Measurements from ENCODE around the gene ERMP1.

Gene ERMP1

GRCh38 chr9:5787220-5787619 lies 45.7 kb downstream of the ERMP1 start:
- Histone ChIP-seq H3K36me3 (ENCODE audit: insufficient read depth, low read length) (peaks cover 70% of the 10 kb centered on the region), H3K27ac (ENCODE audit: low read depth, low read length, poor library complexity, severe bottlenecking) (no peak overlapping the region), H3K4me1 (ENCODE audit: insufficient read depth, low read length, severe bottlenecking) (no peaks in the 10 kb centered on the region), H3K79me2 (ENCODE audit: insufficient read depth, low read length) (no peaks in the 10 kb centered on the region), H3K27me3 (ENCODE audit: insufficient read depth, low read length) (no peaks in the 10 kb centered on the region), H2AFZ (ENCODE audit: low read length) (no peak overlapping the region), H3K9me2 (ENCODE audit: low read depth, low read length) (no peaks in the 10 kb centered on the region), H3K4me2 (ENCODE audit: low read length) (no peak overlapping the region), H3F3A (ENCODE audit: insufficient read depth, low read length) (no peaks in the 10 kb centered on the region; the same call in 1 of the 2 replicates), H3K9ac (ENCODE audit: low read length) (no peak overlapping the region), H4K20me1 (ENCODE audit: insufficient read depth, low read length) (no peaks in the 10 kb centered on the region), H3K9me3 (ENCODE audit: low read length) (no peaks in the 10 kb centered on the region), H3K4me3 (ENCODE audit: low read depth, low read length, poor library complexity, severe bottlenecking) (no peak overlapping the region)
- no peak for TF ChIP-seq EZH2 (IDR thresholded peaks at IDR 0.05; ENCODE audit: borderline replicate concordance, low read length)
- TF ChIP-seq, protein P1, sequence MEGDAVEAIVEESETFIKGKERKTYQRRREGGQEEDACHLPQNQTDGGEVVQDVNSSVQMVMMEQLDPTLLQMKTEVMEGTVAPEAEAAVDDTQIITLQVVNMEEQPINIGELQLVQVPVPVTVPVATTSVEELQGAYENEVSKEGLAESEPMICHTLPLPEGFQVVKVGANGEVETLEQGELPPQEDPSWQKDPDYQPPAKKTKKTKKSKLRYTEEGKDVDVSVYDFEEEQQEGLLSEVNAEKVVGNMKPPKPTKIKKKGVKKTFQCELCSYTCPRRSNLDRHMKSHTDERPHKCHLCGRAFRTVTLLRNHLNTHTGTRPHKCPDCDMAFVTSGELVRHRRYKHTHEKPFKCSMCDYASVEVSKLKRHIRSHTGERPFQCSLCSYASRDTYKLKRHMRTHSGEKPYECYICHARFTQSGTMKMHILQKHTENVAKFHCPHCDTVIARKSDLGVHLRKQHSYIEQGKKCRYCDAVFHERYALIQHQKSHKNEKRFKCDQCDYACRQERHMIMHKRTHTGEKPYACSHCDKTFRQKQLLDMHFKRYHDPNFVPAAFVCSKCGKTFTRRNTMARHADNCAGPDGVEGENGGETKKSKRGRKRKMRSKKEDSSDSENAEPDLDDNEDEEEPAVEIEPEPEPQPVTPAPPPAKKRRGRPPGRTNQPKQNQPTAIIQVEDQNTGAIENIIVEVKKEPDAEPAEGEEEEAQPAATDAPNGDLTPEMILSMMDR (IDR thresholded peaks at IDR 0.05; ENCODE audit: low read length), result no peak

- no peak overlapping the region for H3K4me2 ChIP-seq (ENCODE audit: low read length)
- H3K27ac ChIP-seq (ENCODE audit: low read depth, low read length, poor library complexity, severe bottlenecking), result no peak overlapping the region
- no peaks in the 10 kb centered on the region; the same call in 1 of the 2 replicates for H3F3A ChIP-seq (ENCODE audit: insufficient read depth, low read length)
- H3K27me3 ChIP-seq (ENCODE audit: insufficient read depth, low read length), result no peaks in the 10 kb centered on the region
- no peaks in the 10 kb centered on the region for H4K20me1 ChIP-seq (ENCODE audit: insufficient read depth, low read length)
- H3K79me2 ChIP-seq (ENCODE audit: insufficient read depth, low read length), result no peaks in the 10 kb centered on the region
- H3K4me3 ChIP-seq (ENCODE audit: low read depth, low read length, poor library complexity, severe bottlenecking), result no peak overlapping the region
- H3K4me1 ChIP-seq (ENCODE audit: insufficient read depth, low read length, severe bottlenecking), result no peaks in the 10 kb centered on the region
- TF ChIP-seq EZH2 (IDR thresholded peaks at IDR 0.05; ENCODE audit: borderline replicate concordance, low read length), result no peak
- TF ChIP-seq, protein P1 (IDR thresholded peaks at IDR 0.05; ENCODE audit: low read length), result no peak
- H2AFZ ChIP-seq (ENCODE audit: low read length), result no peak overlapping the region
- no peaks in the 10 kb centered on the region for H3K9me2 ChIP-seq (ENCODE audit: low read depth, low read length)
- H3K36me3 ChIP-seq (ENCODE audit: insufficient read depth, low read length), result peaks cover 74% of the 10 kb centered on the region
- no peaks in the 10 kb centered on the region for H3K9me3 ChIP-seq (ENCODE audit: low read length)
- no peak overlapping the region for H3K9ac ChIP-seq (ENCODE audit: low read length)
Observed at GRCh38 chr9:5786370-5787127, 46.4 kb downstream of the ERMP1 start.

GRCh38 chr9:5784526-5785315 lies 48.2 kb downstream of the ERMP1 start:
- Histone ChIP-seq H3K4me2 (ENCODE audit: low read length) (no peak overlapping the region), H3K27ac (ENCODE audit: low read depth, low read length, poor library complexity, severe bottlenecking) (no peak overlapping the region), H3K4me3 (ENCODE audit: low read depth, low read length, poor library complexity, severe bottlenecking) (no peak overlapping the region), H3K36me3 (ENCODE audit: insufficient read depth, low read length) (peaks cover 74% of the 10 kb centered on the region), H3K9me2 (ENCODE audit: low read depth, low read length) (no peaks in the 10 kb centered on the region), H3F3A (ENCODE audit: insufficient read depth, low read length) (no peaks in the 10 kb centered on the region; the same call in 1 of the 2 replicates), H3K9me3 (ENCODE audit: low read length) (peaks cover 5% of the 10 kb centered on the region; the same call in 1 of the 2 replicates), H3K27me3 (ENCODE audit: insufficient read depth, low read length) (no peaks in the 10 kb centered on the region), H3K4me1 (ENCODE audit: insufficient read depth, low read length, severe bottlenecking) (no peaks in the 10 kb centered on the region), H4K20me1 (ENCODE audit: insufficient read depth, low read length) (no peaks in the 10 kb centered on the region), H3K9ac (ENCODE audit: low read length) (no peak overlapping the region), H2AFZ (ENCODE audit: low read length) (no peak overlapping the region), H3K79me2 (ENCODE audit: insufficient read depth, low read length) (no peaks in the 10 kb centered on the region)
- TF ChIP-seq EZH2 (IDR thresholded peaks at IDR 0.05; ENCODE audit: borderline replicate concordance, low read length), result no peak
- TF ChIP-seq, protein P1 (IDR thresholded peaks at IDR 0.05; ENCODE audit: low read length), result no peak
